Measurements from ENCODE around the gene PHF12. TPM values are rescaled to one million over a fixed set of nuclear protein-coding genes. Genes with fewer than 3 reads are reported as not detected.

The PHF12 gene
- total RNA-seq, 1 donor from 2014 or later, result 33.6 TPM

DNA sequence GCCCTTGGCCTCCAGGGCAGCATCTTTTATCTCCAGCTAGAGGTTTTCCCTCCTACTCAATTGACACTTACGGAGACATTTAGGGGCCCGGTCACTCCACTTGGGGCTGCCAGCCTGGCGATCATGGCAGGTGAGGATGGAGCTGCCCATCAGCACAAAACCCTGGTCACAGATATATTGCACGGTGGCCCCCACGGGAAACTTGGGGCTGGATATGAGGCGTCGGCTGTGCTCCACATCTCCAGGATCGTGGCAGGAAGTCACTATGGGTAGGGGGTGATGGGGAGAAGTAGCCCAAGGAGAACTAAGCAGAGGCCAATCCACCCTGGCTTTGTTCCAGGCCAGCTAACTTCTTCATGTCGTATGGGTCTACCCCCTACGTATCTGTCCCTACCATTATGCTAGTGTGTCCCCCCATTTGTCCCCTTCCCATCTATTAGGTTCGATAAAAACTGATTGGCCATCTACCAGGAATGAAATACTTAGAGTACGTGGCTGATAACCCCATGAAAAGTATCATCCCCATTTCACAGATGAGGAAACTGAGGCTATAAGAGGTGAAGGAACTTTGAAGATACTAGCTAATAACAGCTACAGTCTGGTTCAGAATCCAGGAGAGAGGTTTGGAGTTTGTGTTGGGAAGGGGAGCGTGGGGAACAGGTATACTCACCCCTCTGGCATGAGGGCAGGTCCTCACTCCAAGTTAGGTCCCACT lies 6.1 kb upstream of the PHF12 start:
- H3K4me1 Mint-ChIP-seq (ENCODE audit: low read depth), result peaks cover 4% of the 10 kb centered on the region
- TF ChIP-seq, protein P1, sequence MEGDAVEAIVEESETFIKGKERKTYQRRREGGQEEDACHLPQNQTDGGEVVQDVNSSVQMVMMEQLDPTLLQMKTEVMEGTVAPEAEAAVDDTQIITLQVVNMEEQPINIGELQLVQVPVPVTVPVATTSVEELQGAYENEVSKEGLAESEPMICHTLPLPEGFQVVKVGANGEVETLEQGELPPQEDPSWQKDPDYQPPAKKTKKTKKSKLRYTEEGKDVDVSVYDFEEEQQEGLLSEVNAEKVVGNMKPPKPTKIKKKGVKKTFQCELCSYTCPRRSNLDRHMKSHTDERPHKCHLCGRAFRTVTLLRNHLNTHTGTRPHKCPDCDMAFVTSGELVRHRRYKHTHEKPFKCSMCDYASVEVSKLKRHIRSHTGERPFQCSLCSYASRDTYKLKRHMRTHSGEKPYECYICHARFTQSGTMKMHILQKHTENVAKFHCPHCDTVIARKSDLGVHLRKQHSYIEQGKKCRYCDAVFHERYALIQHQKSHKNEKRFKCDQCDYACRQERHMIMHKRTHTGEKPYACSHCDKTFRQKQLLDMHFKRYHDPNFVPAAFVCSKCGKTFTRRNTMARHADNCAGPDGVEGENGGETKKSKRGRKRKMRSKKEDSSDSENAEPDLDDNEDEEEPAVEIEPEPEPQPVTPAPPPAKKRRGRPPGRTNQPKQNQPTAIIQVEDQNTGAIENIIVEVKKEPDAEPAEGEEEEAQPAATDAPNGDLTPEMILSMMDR (IDR thresholded peaks at IDR 0.05), result no peak
- H3K27ac Mint-ChIP-seq (ENCODE audit: unreplicated experiment), result no peak overlapping the region
- DNase-seq (ENCODE audit: low spot score), result no peak
- no peaks in the 10 kb centered on the region for H3K36me3 Mint-ChIP-seq (ENCODE audit: low read depth)
- H3K27me3 Mint-ChIP-seq (ENCODE audit: low read depth), result peaks cover 2% of the 10 kb centered on the region
- no peaks in the 10 kb centered on the region for H3K9me3 Mint-ChIP-seq (ENCODE audit: low read depth)
- H3K4me3 Mint-ChIP-seq (ENCODE audit: unreplicated experiment), result no peak overlapping the region

DNA sequence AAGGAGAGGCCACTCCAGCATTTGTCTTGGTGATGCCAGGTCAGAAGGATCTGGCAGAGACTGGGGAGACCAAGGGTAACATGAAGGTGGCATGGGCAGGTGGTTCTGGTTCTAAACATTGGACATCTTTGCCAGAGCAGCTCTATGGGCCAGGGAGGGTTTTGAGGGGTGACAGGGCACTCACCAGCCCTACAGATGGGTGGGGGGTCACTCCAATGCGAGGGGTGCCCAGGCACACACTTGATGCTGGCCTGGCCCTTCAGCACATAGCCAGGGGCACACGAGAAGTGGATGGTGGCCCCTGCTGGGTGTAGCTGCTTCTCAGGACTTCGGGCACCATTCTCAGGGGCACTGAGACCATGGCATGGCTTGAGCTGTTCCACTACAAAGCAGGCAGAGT lies 5.5 kb upstream of the PHF12 start:
- no peaks in the 10 kb centered on the region for H3K27me3 Mint-ChIP-seq (ENCODE audit: low read depth)
- H3K36me3 Mint-ChIP-seq (ENCODE audit: low read depth), result no peaks in the 10 kb centered on the region
- no peaks in the 10 kb centered on the region for H3K9me3 Mint-ChIP-seq (ENCODE audit: low read depth)
- H3K4me1 Mint-ChIP-seq (ENCODE audit: low read depth), result peaks cover 4% of the 10 kb centered on the region
- no peak for DNase-seq (ENCODE audit: low spot score)
- H3K27ac Mint-ChIP-seq (ENCODE audit: unreplicated experiment), result no peak overlapping the region
- no peak overlapping the region for H3K4me3 Mint-ChIP-seq (ENCODE audit: unreplicated experiment)
- TF ChIP-seq, protein P1 (IDR thresholded peaks at IDR 0.05), result no peak

DNA sequence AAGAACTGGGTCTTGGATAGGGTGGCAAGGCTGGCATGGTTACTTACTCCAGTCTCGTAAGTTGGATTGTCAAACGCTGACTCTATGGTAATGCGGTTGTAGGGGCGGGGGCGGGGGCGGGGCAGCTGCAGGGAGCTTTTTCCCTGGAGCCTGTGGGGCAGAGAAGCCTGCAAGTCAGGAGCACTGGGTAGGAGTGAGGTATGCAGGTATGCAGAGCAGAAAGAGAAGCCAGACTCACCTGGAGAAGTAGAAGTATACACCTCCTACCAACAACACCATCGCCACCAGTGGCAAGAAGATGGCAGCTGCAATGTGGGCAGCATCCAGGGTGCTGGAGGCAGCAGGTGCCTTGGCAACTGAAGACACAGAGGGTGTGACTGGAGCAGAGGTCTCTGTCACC lies 4.8 kb upstream of the PHF12 start:
- no peak for DNase-seq (ENCODE audit: low spot score)
- H3K9me3 Mint-ChIP-seq (ENCODE audit: low read depth), result no peaks in the 10 kb centered on the region
- H3K27me3 Mint-ChIP-seq (ENCODE audit: low read depth), result no peaks in the 10 kb centered on the region
- H3K36me3 Mint-ChIP-seq (ENCODE audit: low read depth), result no peaks in the 10 kb centered on the region
- TF ChIP-seq, protein P1 (IDR thresholded peaks at IDR 0.05), result no peak
- H3K4me3 Mint-ChIP-seq (ENCODE audit: unreplicated experiment), result no peak overlapping the region
- H3K4me1 Mint-ChIP-seq (ENCODE audit: low read depth), result peaks cover 4% of the 10 kb centered on the region
- H3K27ac Mint-ChIP-seq (ENCODE audit: unreplicated experiment), result no peak overlapping the region

DNA sequence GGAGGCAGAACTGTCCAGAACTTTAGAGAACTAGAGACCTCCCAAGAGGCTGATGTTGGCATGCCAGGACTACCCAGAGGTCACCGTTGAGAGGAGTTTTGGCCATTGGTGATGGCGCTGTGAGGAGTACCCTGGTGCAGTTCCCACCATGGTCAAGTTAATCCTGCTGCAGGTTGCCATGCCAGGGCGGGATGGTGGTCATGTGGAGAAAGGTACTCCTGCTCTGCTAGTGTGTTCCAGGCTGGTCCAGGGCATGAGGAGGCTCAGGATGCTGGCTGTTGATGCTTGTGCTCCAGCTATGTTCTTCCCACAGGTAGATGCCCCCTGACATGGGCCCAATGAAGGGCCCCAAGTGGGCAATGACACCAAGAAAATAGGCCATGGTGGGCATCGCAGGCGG lies 4.1 kb upstream of the PHF12 start:
- TF ChIP-seq, protein P1 (IDR thresholded peaks at IDR 0.05), result no peak
- Mint-ChIP-seq H3K4me1 (ENCODE audit: low read depth) (peaks cover 4% of the 10 kb centered on the region), H3K36me3 (ENCODE audit: low read depth) (no peaks in the 10 kb centered on the region), H3K27ac (ENCODE audit: unreplicated experiment) (no peak overlapping the region), H3K4me3 (ENCODE audit: unreplicated experiment) (no peak overlapping the region), H3K27me3 (ENCODE audit: low read depth) (no peaks in the 10 kb centered on the region), H3K9me3 (ENCODE audit: low read depth) (no peaks in the 10 kb centered on the region)
- no peak for DNase-seq (ENCODE audit: low spot score)

DNA sequence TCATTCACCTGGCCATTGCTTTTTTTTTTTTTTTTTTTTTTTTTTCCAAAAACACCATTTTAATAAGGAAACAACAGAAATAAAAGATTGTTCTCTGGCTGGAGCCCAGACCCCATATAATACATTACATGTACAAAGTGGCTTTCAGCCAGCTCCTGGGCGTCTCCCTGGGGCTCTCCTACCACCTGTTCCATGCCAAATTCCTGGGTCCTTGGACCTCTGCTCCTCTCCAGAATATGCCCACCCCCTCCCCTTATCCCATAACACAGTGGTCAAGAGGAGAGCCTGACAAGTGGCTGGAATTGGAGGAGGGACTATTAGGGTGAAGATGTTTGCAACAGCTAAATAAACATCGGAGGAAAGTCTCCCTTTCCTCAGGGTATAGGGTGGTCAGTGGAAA lies 3.6 kb upstream of the PHF12 start:
- H3K27me3 Mint-ChIP-seq (ENCODE audit: low read depth), result no peaks in the 10 kb centered on the region
- DNase-seq (ENCODE audit: low spot score), result no peak
- H3K9me3 Mint-ChIP-seq (ENCODE audit: low read depth), result no peaks in the 10 kb centered on the region
- TF ChIP-seq, protein P1 (IDR thresholded peaks at IDR 0.05), result no peak
- H3K27ac Mint-ChIP-seq (ENCODE audit: unreplicated experiment), result no peak overlapping the region
- no peak overlapping the region for H3K4me3 Mint-ChIP-seq (ENCODE audit: unreplicated experiment)
- peaks cover 4% of the 10 kb centered on the region for H3K4me1 Mint-ChIP-seq (ENCODE audit: low read depth)
- no peaks in the 10 kb centered on the region for H3K36me3 Mint-ChIP-seq (ENCODE audit: low read depth)

Data from chondrocyte (in vitro differentiated cells).